IMR-90 (cell line): Measurements from ENCODE around the gene NEK4.

Experiments
- RCOR1 ChIP-seq: IDR thresholded peaks from 2 replicates; pipeline ENCODE4 v1.6.1; 2012; ENCODE audit warnings: mild to moderate bottlenecking, low read length, improper control_type of control experiment; ENCODE audit not compliant: insufficient replicate concordance
- RFX5 ChIP-seq: IDR thresholded peaks from 2 replicates; pipeline ENCODE4 v1.8.0; 2012; ENCODE audit warnings: low read depth, mild to moderate bottlenecking, low read length, moderate library complexity

GRCh38 chr3:52793702-52794611 lies 23.2 kb upstream of the NEK4 start:
- TF ChIP-seq RFX5, result no peak
- TF ChIP-seq RCOR1, result no peak
